GM21619 (cell line): ENCODE data around the gene MPI.
"Not testable (repeated sequence)": the region's sequence is repeated elsewhere in the genome, so short reads cannot be mapped to it uniquely, and the experiment has no call there.

Source experiments
- ATAC-seq: cut with Tn5 transposase; IDR thresholded peaks from one replicate; pipeline ENCODE4 v1.9.1; 2021; ENCODE audit not compliant: unreplicated experiment

Gene MPI

GRCh38 chr15:74928771-74929198 lies 38.9 kb downstream of the MPI start:
- ATAC-seq: no peak

- no peak for ATAC-seq
Observed at GRCh38 chr15:74933573-74933972, 43.7 kb downstream of the MPI start.

- not testable (repeated sequence) for ATAC-seq
Observed at GRCh38 chr15:74935193-74935592, 45.4 kb downstream of the MPI start.

GRCh38 chr15:74937272-74937589 lies 47.4 kb downstream of the MPI start:
- no peak for ATAC-seq

- peak; percentile 83 for ATAC-seq
Observed at GRCh38 chr15:74937590-74938371, 47.9 kb downstream of the MPI start, which contains the start of gene COX5A. COX5A (minus strand) TSS chr15:74938073; CDS start chr15:74938014, 59 bp downstream.

GRCh38 chr15:74950078-74950908 lies 60.5 kb downstream of the MPI start:
- no peak for ATAC-seq

GRCh38 chr15:74951006-74951405 lies 61.2 kb downstream of the MPI start:
- ATAC-seq: no peak
